ENCODE measurements around the gene OPTC.
A peak's percentile ranks its signal among the peaks of the same experiment; 100 is the strongest.
"Not testable (repeated sequence)": the region's sequence is repeated elsewhere in the genome, so short reads cannot be mapped to it uniquely, and the experiment has no call there.

OPTC gene

GRCh38 chr1:203493901-203494300 is at the start of gene OPTC:
OPTC (plus strand) TSS chr1:203494153; CDS start chr1:203496006, 1,853 bp downstream.
- no peak for DNase-seq (ENCODE audit: low read depth, low spot score)

DNA sequence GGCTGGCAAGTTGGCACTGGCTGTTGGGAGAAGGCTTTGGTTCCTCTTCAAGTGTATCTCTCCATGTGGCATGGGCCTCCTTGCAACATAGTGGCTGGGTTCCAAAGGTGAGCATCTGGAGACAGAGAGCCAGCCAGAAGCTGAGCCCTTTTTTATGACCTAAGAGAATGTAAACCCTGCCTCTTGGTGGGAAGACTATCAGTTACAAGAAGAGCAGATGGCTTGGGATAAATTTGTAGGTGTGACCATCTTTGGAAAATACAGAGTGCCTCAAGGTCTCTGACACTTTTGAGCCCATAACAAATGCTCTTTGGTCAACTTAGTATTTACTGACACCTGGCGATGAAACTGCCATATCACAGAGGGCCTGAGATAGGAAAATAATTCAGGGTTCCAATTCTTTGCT is 49.8 kb upstream of the OPTC start:
- DNase-seq (ENCODE audit: low read depth, low spot score), result no peak

- no peak for DNase-seq (ENCODE audit: low read depth, low spot score)
These were observed 46.8 kb upstream of the OPTC start for GRCh38 chr1:203447151-203447550.

DNA sequence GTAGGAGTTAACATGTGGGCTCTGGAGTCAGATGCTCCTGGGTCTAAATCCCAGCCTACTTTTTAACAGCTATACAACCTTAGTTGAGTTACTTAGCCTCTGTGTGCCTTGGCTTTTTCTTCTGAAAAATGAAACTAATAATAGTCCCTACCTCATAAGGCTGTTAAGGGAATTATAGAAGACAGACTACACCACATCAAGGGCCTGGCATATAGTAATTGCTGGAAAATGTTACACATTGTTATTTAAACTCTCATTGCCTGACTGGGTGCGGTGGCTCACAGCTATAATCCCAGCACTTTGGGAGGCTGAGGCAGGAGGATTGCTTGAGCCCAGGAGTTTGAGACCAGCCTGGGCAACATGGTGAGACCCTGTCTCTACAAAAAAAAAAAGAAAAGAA is 46.4 kb upstream of the OPTC start:
- DNase-seq (ENCODE audit: low read depth, low spot score), result not testable (repeated sequence)

- DNase-seq (ENCODE audit: low read depth, low spot score), result peak; percentile 85
These were observed 45.4 kb upstream of the OPTC start for GRCh38 chr1:203448521-203449061.

GRCh38 chr1:203450001-203450400 is 44.0 kb upstream of the OPTC start:
- no peak for DNase-seq (ENCODE audit: low read depth, low spot score)

DNA sequence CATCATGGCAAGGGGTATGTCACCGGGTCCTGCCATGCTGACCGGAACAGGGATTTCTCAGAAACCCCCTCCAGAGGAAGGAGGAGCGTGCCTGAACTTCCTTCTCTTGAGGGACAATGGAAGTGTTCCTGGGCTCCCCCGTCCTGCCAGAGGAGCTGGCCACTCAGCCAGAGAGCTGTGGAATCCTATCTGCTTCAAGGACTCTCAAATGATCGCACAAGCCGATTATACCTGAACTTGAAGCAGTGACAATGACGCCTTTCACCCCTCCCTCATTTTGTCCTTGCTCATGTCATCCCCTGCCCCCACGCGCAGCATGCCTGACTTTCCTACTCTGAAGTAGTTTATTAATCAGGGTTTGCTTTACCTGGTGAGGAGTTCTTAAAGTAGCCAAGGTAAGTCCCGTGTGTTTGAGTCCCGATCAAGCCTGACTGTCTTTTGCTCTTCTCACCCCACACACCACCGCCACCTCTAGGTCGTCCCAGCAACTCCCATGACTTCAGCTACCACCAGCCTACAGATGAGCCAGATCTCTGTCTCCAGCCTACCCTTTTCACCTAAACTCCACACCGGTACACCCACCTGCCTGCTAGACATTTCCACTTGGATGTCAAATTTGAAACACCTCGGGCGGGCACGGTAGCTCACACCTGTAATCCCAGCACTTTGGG is 43.3 kb upstream of the OPTC start:
- peak; percentile 63 for DNase-seq (ENCODE audit: low read depth, low spot score)

DNA sequence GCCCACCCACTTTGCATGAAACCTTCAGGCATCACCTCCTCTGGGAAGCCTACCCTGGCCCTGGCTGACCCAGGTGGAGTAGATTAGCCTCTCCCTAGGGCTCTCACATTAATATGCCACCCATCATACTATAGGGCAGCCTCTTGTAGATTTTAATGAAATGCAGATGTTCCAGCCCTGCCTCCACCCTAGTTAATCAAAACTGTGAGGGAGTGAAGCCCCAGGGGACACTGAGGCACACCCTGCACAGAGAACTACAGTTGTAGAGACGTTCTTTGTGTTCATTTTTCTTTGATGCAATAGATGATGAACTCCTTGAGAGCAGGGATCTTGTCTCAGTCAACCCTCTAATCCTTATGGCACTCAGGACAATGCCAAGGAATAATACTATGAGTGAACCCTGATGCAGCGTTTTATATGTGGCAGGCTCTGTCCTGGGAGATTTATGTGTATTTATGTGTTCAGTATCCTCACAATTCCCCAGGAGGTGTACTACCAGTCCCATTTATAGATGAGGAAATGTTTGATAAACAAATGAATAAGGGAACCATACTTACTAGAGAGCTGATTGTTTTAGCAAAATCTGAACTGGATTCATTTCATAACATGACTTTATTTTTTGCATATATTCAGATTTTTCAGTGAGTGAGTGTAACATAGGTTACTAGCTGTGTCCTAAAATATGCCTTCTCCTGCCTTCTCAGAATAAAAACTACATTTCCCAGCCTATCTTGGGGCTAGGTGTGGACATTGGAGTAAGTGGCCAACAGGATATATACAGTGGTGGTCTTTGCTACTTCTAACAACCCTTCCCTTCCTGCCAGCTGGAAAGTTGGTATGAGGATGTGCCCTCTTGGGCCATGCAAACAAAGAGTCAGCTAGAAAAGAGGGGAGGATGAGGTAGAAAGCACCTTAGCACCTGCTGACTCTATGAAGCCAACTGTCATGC is 41.8 kb upstream of the OPTC start:
- no peak for DNase-seq (ENCODE audit: low read depth, low spot score)

DNA sequence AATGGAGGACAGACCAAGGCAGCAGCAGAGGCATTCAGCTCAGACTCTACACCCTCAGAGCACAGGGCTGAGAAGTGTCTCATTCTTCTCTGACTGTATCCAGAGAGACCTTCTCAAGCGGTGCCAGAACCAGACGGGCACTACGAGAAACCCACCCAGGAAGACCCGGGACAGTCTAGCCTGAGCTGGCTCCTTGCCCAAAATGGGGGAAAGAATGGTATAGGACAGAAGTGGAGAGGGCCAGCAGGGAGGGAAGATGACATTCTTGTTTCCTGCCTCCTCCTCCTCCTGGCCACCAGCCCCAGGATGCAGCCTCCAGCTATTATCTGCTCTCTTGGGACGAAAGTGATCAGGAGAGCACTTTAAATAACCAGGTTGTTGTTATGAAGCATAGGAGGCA is 40.9 kb upstream of the OPTC start:
- DNase-seq (ENCODE audit: low read depth, low spot score), result no peak

GRCh38 chr1:203453616-203454015 is 40.3 kb upstream of the OPTC start:
- no peak for DNase-seq (ENCODE audit: low read depth, low spot score)

GRCh38 chr1:203454986-203455471 is 38.9 kb upstream of the OPTC start:
- peak; percentile 35 for DNase-seq (ENCODE audit: low read depth, low spot score)

DNA sequence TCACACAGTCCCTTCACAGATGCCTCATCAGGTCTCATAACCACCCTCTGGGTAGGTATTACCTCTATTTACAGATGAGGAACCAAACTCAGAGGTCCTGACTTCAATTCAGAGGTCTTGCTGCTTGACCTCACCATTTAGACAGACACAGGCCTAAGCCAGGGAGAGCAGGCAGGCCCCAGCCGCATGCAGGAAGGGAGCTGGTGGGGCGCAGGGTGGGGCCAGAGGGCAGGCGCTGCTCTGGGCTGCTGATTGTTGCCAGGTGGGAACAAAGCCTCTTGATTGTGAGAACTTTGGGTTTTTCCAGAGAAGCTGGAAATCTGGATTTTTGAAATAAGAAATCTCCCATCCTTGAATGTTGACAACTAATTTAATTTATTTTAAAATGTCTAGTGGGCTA is 38.2 kb upstream of the OPTC start:
- DNase-seq (ENCODE audit: low read depth, low spot score), result no peak

DNA sequence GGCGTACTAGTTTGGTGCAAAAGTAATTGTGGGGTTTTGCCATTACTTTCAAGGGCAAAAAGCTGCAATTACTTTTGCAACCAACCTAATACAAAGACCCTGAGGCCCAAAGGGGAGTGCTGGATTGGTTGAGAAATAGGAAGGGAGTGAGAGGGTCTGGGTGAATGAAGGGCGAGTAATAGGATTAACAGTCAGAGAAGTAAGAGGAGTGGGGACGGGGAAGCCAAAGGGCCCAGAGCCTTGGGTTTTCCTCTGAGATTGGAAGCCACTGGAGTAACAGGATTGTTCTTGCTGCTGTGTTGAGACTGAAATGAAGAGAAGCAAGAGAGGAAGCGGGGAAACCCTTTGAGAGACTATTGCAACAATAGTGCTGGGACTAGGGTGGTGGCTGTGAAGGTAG is 37.4 kb upstream of the OPTC start:
- no peak for DNase-seq (ENCODE audit: low read depth, low spot score)

DNA sequence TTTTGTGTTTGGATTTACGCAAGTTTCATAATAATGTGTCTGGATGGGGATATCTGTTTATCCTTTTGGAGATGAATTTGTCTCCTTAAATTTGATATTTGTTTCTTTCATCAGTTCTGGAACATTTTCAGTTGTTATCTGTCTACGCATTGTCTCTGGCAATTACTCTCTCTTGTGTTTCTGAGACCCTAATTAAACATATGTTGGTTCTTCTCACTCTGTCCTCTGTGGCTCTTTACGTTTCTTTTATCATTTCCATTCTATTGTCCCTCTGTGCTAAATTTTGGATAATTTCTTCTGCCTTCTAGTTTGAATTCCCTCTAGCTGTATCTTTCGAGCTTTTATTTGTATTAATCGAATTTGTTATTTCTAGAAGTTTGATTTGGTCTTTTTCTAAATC is 35.9 kb upstream of the OPTC start:
- DNase-seq (ENCODE audit: low read depth, low spot score), result no peak

DNA sequence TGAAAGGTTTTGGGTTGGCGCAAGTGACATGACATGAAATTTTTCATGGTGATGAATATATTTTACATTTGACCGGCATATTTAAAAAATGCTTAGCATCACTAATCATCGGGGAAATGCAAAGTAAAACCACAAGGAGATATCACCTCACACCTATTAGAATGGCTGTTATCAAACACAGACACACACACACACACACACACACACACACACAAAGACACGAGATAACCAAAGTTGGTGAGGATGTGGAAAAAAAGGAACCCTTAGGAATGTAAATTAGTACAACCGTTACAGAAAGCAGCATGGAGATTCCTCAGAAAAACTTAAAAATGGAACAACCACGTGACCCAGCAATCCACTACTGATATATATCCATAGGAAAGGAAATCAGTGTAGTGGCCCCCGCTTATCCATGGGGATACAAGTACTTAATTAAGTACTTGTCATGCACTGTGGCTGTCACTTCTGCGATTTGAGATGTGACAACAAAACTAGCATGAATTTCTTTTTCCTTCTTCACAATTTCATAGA is 34.2 kb upstream of the OPTC start:
- no peak for DNase-seq (ENCODE audit: low read depth, low spot score)

- DNase-seq (ENCODE audit: low read depth, low spot score), result no peak
These were observed 32.2 kb upstream of the OPTC start for GRCh38 chr1:203461717-203462116.

DNA sequence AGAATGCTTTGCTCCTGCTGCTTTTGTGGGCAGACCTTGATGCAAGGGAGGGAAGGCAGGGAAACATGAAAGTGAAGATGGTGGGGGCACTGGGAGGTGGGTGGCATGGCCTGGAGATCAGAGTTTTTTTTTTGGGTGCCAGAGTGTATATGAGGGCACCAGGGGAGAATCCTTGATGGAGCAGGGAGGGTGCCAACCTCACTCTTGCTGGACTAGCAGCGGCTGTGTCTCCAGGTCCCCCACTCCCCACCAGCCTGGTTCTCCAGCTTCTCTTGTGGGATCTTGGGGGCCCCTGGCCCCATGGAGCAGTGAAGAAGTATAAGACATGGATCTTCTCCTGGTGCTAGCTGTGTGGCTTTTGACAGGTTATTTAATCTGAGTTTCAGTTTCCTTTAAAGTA is 31.8 kb upstream of the OPTC start:
- DNase-seq (ENCODE audit: low read depth, low spot score), result no peak

GRCh38 chr1:203462878-203463277 is 31.1 kb upstream of the OPTC start:
- no peak for DNase-seq (ENCODE audit: low read depth, low spot score)

DNA sequence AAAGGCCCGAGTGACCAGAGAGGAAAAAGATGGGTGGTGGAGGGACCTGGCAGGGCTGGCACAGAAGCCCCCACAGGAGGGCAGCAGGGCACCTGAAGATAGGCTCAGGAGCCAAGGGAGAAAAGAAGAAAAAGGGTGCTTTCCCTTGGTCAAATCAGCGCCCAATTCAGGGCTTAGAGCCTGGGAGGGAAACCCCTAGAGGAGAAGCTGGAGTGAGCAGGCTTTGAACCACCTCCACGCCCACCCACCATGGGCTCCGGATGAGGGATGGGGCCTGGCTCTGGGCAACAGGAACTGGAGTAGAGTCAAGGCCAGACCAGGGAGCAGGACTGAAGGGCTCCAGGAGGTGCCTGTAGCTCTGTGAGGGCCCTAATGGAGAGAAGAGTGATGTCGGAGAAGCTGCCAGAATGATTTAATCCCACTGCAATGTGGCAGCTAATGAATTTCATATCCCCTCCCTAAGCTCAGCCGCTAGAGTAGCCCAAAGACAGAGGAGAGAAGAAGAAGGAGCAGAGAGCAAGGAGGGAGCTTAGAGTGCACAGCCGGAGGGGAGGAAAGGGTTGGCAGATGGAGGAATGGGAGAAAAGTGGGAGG is 30.4 kb upstream of the OPTC start:
- no peak for DNase-seq (ENCODE audit: low read depth, low spot score)

GRCh38 chr1:203464226-203464625 is 29.7 kb upstream of the OPTC start:
- no peak for DNase-seq (ENCODE audit: low read depth, low spot score)

DNA sequence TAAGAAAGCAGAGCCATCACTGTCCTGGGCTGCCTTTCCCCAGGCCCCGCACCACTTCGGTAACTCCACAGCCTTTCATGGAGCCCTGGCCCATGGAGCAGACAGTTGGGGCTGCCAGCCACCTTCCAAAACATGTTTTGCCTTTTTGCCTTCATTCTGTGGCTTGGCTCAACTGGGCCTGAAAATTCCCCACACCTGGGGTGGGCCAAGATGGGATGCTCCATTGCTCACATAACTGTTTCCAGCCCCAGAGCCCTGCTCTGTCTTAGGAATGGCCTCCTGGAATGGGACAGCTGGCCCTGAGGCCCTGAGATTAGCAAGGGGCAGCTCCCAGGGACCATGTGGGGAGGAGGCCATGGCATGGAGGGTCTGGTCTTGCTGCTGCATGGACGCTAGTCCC is 29.2 kb upstream of the OPTC start:
- DNase-seq (ENCODE audit: low read depth, low spot score), result no peak
